Calu3 (cell line): ENCODE data around the gene WFDC2. TPM values are rescaled to one million over a fixed set of nuclear protein-coding genes. Genes with fewer than 3 reads are reported as not detected.
A peak's percentile ranks its signal among the peaks of the same experiment; 100 is the strongest.

Experiments
- BruUV-seq: library from RNA; stranded (reverse); fragments of 400-500 nt; replicated peaks from 2 replicates; lab custom pipeline; 2021; lab: Mats Ljungman, UMichigan
- CTCF ChIA-PET: fragments of 300-600 bp; sonication (Branson Sonifier 250); formaldehyde crosslinking; loops from one replicate; lab custom pipeline; 2022; ENCODE audit warnings: antibody characterized with exemption; lab: Charles Lee
- DNase-seq: peaks from one replicate; pipeline ENCODE4 v3.0.0; 2022
- H3K27ac Mint-ChIP-seq: one replicate; pipeline ENCODE4 v1.8.0; 2022; ENCODE audit warnings: mixed read lengths; ENCODE audit not compliant: unreplicated experiment
- H3K27me3 Mint-ChIP-seq: one replicate; pipeline ENCODE4 v1.8.0; 2022; ENCODE audit warnings: mixed read lengths; ENCODE audit not compliant: unreplicated experiment
- H3K36me3 Mint-ChIP-seq: one replicate; pipeline ENCODE4 v1.8.0; 2022; ENCODE audit warnings: mild to moderate bottlenecking, moderate library complexity, mixed read lengths; ENCODE audit not compliant: insufficient read depth, unreplicated experiment
- H3K4me1 Mint-ChIP-seq: one replicate; pipeline ENCODE4 v1.8.0; 2022; ENCODE audit warnings: mild to moderate bottlenecking, low read depth, mixed read lengths; ENCODE audit not compliant: unreplicated experiment
- H3K4me3 Mint-ChIP-seq: one replicate; pipeline ENCODE4 v1.8.0; 2022; ENCODE audit warnings: mild to moderate bottlenecking, low read depth, moderate library complexity, mixed read lengths; ENCODE audit not compliant: unreplicated experiment
- H3K9me3 Mint-ChIP-seq: one replicate; pipeline ENCODE4 v1.8.0; 2022; ENCODE audit warnings: low read depth, mixed read lengths; ENCODE audit not compliant: unreplicated experiment
- intact Hi-C: fragments of 100-400 bp; cut with micrococcal nuclease; formaldehyde crosslinking; loops from one replicate; pipeline ENCODE4 v1.10.0; 2022; ENCODE audit not compliant: unreplicated experiment
- total RNA-seq: library from RNA; stranded (reverse); gene quantifications from 2 replicates; pipeline ENCODE4 v1.2.3, GENCODE V29; 2022
- TF ChIP-seq, protein P1 (sequence below): fragments of 200-600 bp; IDR thresholded peaks from one replicate; pipeline ENCODE4 v1.8.0; 2022; ENCODE audit warnings: antibody characterized with exemption; ENCODE audit not compliant: unreplicated experiment

Gene WFDC2
- total RNA-seq, 1 experiment from 2014 or later = 295 TPM

DNA sequence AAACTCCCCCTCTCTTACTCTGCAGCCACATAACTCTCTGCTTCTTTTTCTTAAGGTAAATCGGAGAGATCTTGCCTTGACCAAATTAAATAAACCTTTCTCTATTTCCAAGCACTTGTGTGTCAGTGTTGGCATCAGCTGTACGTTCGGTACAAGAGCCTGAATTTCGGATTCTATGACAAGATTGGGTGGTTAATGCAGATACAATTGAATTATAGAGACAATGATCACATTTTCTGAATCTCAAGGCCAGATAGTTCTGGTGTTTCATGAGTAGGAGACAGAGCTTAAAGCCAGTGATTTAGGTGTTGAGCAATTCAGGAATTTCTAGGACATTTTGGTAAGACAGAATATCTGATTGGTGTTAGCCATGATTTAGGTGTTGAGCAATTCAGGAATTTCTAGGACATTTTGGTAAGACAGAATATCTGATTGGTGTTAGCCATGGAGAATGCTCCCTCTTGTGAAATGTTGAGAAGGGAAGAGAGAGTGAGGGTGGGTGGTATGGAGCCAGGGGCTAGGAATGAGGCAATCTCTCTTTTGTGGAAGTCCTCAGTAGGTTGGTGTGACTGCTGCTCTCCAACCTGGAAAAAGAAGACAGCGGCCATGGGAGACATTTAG lies 40.8 kb downstream of the WFDC2 start:
- TF ChIP-seq, protein P1, sequence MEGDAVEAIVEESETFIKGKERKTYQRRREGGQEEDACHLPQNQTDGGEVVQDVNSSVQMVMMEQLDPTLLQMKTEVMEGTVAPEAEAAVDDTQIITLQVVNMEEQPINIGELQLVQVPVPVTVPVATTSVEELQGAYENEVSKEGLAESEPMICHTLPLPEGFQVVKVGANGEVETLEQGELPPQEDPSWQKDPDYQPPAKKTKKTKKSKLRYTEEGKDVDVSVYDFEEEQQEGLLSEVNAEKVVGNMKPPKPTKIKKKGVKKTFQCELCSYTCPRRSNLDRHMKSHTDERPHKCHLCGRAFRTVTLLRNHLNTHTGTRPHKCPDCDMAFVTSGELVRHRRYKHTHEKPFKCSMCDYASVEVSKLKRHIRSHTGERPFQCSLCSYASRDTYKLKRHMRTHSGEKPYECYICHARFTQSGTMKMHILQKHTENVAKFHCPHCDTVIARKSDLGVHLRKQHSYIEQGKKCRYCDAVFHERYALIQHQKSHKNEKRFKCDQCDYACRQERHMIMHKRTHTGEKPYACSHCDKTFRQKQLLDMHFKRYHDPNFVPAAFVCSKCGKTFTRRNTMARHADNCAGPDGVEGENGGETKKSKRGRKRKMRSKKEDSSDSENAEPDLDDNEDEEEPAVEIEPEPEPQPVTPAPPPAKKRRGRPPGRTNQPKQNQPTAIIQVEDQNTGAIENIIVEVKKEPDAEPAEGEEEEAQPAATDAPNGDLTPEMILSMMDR = no peak
- no peak for DNase-seq
- Mint-ChIP-seq H3K27ac (peak overlapping the region; percentile 51), H3K27me3 (no peaks in the 10 kb centered on the region), H3K4me1 (peaks cover 46% of the 10 kb centered on the region), H3K4me3 (no peak overlapping the region), H3K36me3 (peaks cover 4% of the 10 kb centered on the region), H3K9me3 (peaks cover 5% of the 10 kb centered on the region)
- no TSS peak for BruUV-seq
- CTCF ChIA-PET = interaction anchor here (1.4 kb wide), 1 partner anchor 8 kb away, joined by 5 read pairs; no protein-coding TSS in a partner anchor
- intact Hi-C loops = no loop called here

DNA sequence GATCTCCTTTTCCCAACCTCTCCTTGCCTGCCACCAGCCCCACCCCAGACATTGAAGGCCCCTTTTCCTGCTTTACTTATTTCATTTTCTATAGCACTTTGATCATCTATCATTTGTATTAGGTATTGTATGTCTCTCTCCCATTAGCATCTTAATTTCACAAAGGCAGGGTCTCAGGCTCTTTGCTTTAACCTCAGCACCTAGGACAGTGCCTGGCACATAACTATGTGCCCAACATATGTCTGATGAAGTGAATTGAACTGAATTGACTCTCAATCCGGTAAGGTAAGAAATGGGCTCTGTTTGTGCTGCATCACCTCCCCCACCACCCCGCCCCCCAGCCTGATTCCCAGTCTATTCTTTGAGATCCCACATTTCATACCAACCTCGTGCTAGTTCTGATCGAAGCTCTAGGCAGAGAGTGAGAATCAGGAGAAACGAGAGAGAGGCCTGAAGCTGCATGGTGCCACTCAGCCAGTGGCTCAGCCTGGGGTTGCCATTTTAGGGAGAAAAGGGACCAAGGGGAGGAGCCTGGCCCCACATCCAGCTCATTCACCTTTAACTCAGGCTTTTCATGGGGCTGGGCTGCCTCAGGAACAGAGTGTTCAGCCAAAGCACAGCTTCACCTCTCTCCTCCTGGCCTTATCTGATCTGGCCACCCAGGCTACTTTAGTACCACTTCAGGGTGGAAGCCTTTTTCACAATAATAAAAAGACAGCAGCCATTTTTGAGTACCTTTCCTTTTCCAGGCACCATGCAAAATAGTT lies 45.8 kb downstream of the WFDC2 start, which contains the start of gene SPINT3:
Gene SPINT3 (minus strand): TSS at position 476 of the 767 bp plus-strand sequence. CDS start 14 bp downstream, at position 462.
- Mint-ChIP-seq H3K36me3 (no peaks in the 10 kb centered on the region), H3K9me3 (peaks cover 2% of the 10 kb centered on the region), H3K27ac (no peak within 1 kb of the TSS), H3K4me3 (no peak within 1 kb of the TSS), H3K27me3 (no peaks in the 10 kb centered on the region), H3K4me1 (peaks cover 30% of the 10 kb centered on the region)
- intact Hi-C loops = no loop called here
- BruUV-seq = no TSS peak
- TF ChIP-seq, protein P1 = no peak
- DNase-seq = no peak
- CTCF ChIA-PET = no interaction called here

DNA sequence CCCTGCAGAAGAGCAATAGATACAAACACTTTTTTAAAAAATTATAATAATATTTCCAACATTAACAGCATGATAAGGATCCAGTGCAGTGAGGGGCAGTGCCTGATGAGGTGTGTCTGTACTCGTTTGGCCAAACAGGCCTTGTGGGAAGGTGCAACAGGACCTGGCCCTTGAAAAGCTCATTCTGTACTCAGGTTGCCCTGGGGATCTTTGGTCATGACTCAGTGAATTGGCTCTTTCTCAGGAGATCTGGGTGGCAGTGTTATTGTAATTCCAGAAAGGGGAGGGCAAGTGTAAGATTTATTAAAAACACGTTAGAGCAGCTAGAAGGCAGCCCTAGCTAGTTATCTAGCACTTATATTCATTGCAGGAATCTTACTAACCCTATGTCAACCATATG lies 48.7 kb downstream of the WFDC2 start:
- intact Hi-C loops = no loop called here
- TF ChIP-seq, protein P1 = no peak
- Mint-ChIP-seq H3K27ac (peak overlapping the region; percentile 50), H3K4me1 (peaks cover 24% of the 10 kb centered on the region), H3K4me3 (no peak overlapping the region), H3K9me3 (no peaks in the 10 kb centered on the region), H3K36me3 (no peaks in the 10 kb centered on the region), H3K27me3 (peaks cover 13% of the 10 kb centered on the region)
- peak; percentile 83 for DNase-seq
- CTCF ChIA-PET = interaction anchor here (0.7 to 1.7 kb wide), 11 partner anchors 9 to 252 kb away, joined by 3 to 8 read pairs (median 4); no protein-coding TSS in a partner anchor
- no TSS peak for BruUV-seq

DNA sequence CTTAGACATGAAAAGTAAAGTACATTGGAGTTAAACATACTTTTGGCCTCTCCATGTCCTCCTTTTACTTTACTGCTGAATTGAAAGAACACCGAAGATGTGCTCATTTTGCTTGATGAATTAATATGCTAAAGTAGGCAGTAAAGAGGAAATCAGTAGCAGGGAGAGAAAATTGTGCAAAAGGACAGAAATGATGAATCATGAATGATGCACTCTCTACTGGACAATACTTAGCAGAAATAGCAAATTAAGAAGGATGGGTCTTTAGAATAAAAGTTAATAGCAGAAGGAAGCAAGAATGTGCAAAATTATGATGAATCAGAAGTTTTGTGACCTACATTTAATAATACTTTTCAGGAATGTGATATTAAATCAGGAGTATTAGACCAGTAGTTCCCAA lies 54.3 kb downstream of the WFDC2 start:
- H3K4me1 Mint-ChIP-seq = peaks cover 8% of the 10 kb centered on the region
- no TSS peak for BruUV-seq
- no peak overlapping the region for H3K4me3 Mint-ChIP-seq
- DNase-seq = no peak
- H3K36me3 Mint-ChIP-seq = no peaks in the 10 kb centered on the region
- intact Hi-C loops = no loop called here
- CTCF ChIA-PET = no interaction called here
- TF ChIP-seq, protein P1 = no peak
- H3K27me3 Mint-ChIP-seq = peaks cover 40% of the 10 kb centered on the region
- no peak overlapping the region for H3K27ac Mint-ChIP-seq
- no peaks in the 10 kb centered on the region for H3K9me3 Mint-ChIP-seq
